ENCODE data around the gene RBPMS2. TPM values are rescaled to one million over a fixed set of nuclear protein-coding genes. Genes with fewer than 3 reads are reported as not detected.

RBPMS2 gene
- total RNA-seq, 1 donor from 2014 or later = not detected

DNA sequence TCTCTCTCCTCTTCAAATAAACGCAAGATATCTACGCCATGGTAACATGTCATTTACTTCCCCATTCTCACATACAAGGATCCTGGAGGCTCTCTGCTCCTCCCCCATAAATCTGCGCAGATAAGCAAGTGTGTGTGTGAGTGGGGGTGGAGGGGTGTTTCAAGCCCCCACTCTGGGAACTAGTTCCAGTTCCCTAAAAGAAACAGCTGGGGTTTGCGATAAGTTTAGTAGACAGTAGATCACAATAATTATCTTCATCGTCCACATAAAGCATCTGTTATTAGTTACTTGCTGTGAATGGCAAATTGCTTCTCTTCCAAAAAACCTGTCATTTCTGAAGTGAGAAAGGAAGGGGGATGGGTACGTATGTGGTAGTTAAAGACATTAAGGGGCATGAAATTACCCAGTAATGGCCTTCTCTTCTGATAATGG lies 79.8 kb downstream of the RBPMS2 start:
- no peak for DNase-seq (ENCODE audit: low read depth)

DNA sequence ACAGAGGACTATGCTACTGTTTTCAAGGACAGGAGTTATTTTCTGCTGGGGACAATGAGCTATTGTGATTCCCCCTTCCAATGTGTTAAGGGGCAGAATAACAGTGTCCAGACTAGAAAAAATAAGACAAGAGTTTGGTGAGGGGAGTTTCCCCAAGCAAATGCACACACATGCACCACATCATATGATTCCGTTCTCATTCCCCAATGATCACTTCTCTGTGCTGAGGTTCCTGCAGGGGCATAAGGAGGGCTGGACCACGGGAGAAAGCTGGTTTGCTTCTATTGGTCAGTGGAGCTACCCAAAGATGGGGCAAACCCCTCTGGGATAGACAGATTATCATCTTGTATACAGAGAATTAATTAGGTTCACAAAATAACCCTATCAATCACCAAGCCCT lies 80.6 kb downstream of the RBPMS2 start:
- no peak for DNase-seq (ENCODE audit: low read depth)

DNA sequence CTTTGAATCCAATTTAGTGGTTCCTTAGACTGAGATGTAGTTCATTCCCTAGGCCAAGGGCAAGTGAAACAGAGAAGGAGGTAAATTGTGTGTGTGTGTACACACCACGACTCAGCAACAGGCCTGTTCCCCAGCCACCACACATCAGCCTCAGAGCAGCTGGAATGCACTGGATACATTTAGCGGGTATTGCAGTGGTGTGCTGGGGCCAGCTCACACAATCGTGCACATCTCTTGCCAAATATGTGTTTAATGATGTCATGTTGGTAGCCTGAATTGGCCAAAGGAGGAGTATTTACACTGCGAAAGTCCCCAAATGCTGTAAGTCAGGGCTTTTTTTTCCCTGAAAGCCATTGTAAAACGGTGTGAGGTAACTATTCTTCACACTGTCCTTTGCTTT lies 82.3 kb downstream of the RBPMS2 start:
- DNase-seq (ENCODE audit: low read depth) = peak; percentile 66

DNA sequence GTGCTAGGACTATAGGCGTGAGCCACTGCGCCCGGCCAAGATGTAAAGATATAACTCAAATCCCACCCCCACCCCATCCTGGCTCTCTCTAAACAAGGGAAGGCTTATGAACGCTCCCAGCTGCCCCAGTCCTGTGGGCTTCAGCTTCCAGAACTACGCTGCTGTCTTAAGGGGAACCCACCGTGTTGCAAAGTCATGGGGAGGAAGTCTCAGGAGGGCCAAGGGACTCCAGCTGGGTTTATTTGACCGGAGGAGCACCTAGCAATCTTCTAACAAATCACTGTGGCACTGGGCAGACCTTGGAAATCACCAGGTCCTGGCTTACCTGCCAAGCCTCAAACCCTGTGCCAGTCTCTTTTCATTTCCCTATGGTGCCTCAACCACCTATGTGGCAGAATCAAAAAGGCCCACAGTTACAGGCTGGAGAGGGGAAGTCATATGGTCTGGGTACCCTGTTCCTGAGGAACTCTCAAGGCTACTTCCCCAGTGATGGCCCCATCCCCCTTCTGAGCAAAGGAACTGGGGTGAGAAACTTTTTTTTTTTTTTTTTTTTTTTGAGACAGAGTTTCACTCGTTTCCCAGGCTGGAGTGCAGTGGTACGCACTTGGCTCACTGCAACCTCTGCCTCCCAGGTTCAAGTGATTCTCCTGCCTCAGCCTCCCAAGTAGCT lies 83.4 kb downstream of the RBPMS2 start:
- DNase-seq (ENCODE audit: low read depth) = no peak

DNA sequence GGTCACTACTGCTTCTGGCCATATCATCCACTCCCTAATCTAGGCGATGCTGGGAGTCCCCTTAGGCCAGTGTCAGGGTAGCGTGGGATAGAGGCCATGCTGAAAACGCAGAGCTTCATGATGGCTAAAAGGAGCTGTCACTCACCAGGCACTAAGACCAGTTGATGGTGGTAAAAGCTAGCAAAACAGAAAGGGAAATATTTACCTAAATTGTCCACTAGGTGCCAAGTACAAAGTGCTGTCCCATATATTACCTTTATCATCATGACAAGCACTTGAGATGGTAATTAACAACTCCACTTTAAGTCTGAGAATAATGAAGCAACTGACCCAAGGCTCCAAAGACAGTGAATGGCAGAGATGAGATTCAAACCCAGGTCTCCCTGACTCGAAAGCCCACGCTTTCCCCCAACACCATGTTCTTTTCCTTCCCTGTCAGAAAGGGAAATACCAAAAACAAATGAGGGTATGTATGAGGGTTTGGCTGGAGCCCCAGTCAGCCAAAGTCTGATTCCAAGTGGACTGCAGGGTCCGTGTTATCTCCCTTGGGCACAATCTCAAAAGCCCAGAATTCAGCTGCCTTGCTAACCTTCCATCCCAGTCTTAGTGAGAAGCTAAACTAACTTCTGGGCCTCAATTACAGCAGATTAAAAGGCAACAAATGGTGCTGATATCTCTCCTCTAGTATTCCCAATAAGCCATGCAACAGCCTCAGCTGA lies 84.7 kb downstream of the RBPMS2 start:
- DNase-seq (ENCODE audit: low read depth) = no peak

DNA sequence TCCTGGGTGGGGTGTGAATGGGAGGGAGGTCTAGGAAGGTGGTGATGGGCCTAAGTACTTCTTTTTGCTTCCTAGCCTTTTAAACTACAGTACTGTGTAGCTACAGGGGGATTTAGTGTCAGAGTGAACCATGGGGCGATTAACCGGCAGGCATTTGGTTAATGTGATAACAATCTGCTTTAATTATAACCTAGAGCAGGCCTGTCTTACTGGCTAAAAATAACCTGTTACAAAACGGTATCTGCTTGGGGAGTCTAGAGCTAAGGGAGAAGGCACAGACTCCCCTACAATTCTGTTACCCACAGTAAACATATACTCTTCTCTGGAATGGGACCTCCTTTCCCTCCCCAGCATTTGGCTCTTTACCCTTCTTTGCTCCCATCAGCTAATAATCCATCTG lies 85.4 kb downstream of the RBPMS2 start:
- no peak for DNase-seq (ENCODE audit: low read depth)

MicroRNAs within 50 kb of the gene (microRNA counts, 767-probe panel; counts per million panel counts)
- microRNA hsa-miR-1272 = not detected

Small RNA genes within 50 kb of the gene (microRNA-seq; reads per million reads assigned to microRNA genes)
- not detected for gene MIR1272

Other genes starting within 250 kb of the RBPMS2 start
- gene PIF1, start 50.1 kb upstream of the RBPMS2 start, total RNA-seq = 8.9 and 13.5 TPM in 2 replicates
- 21.6 and 23.9 TPM in 2 replicates for gene PLEKHO2, start 66.3 kb upstream of the RBPMS2 start, total RNA-seq
- gene ANKDD1A, start 136.3 kb upstream of the RBPMS2 start, total RNA-seq = 2.5 and 4.6 TPM in 2 replicates
- gene SPG21, start 214.3 kb upstream of the RBPMS2 start, total RNA-seq = 127 and 141 TPM in 2 replicates